A549 (cell line): ENCODE results near the gene CNTNAP2.

Experiments used
- CHD2 ChIP-seq: fragments of 150-350 bp; IDR thresholded peaks from 2 replicates; pipeline ENCODE4 v1.6.1; 2014; ENCODE audit warnings: low read length; ENCODE audit not compliant: partially characterized antibody
- CTCF ChIP-seq: fragments of >200 bp; sonication (Bioruptor Twin); formaldehyde crosslinking; IDR thresholded peaks from 3 replicates; pipeline ENCODE4 v1.5.1; 2016
- HOXA7 ChIP-seq: fragments of 250-450 bp; sonication (Bioruptor Pico); IDR thresholded peaks from 2 replicates; pipeline ENCODE4 v1.5.0; 2020; ENCODE audit warnings: mild to moderate bottlenecking, moderate library complexity
- KDM1A ChIP-seq: fragments of 200-600 bp; sonication (generic); IDR thresholded peaks from 2 replicates; pipeline ENCODE4 v1.6.1; 2016; ENCODE audit warnings: low read depth, mild to moderate bottlenecking
- MYC ChIP-seq: IDR thresholded peaks from 2 replicates; pipeline ENCODE4 v1.6.1; 2012; ENCODE audit warnings: mild to moderate bottlenecking, inconsistent platforms, low read length, improper control_type of control experiment, borderline replicate concordance
- PBX3 ChIP-seq: IDR thresholded peaks from 2 replicates; pipeline ENCODE4 v1.6.1; 2012
- POLR2A ChIP-seq: IDR thresholded peaks from 2 replicates; pipeline ENCODE4 v1.6.1; 2012; ENCODE audit warnings: mild to moderate bottlenecking, low read length
- POLR2AphosphoS2 ChIP-seq: conservative IDR thresholded peaks from 2 replicates; pipeline ENCODE4 v1.6.1; 2012; ENCODE audit warnings: low read length, improper control_type of control experiment, inconsistent platforms
- RCOR1 ChIP-seq: fragments of 150-350 bp; IDR thresholded peaks from 2 replicates; pipeline ENCODE4 v1.6.1; 2014; ENCODE audit warnings: antibody characterized with exemption, low read length, low read depth
- SMC3 ChIP-seq: fragments of >200 bp; sonication (Bioruptor Twin); formaldehyde crosslinking; IDR thresholded peaks from 3 replicates; pipeline ENCODE4 v1.6.1; 2018; ENCODE audit warnings: inconsistent platforms
- SREBF2 ChIP-seq: fragments of 450-650 bp; IDR thresholded peaks from 2 replicates; pipeline ENCODE4 v1.6.1; 2014; ENCODE audit warnings: mild to moderate bottlenecking, moderate library complexity
- USF2 ChIP-seq: fragments of 450-650 bp; IDR thresholded peaks from 2 replicates; pipeline ENCODE4 v1.6.1; 2014; ENCODE audit warnings: antibody characterized with exemption

GRCh38 chr7:148318102-148318811, 2201.7 kb downstream of the CNTNAP2 start:
- TF ChIP-seq CTCF (no peak), POLR2AphosphoS2 (no peak), MYC (no peak), CHD2 (no peak), SREBF2 (no peak), POLR2A (no peak), PBX3 (no peak), KDM1A (no peak), HOXA7 (CRISPR knock-in tag) (no peak), USF2 (no peak), SMC3 (no peak), RCOR1 (no peak)
